GM18498 (cell line): ENCODE data around the gene CDC20.
"Not testable (repeated sequence)": the region's sequence is repeated elsewhere in the genome, so short reads cannot be mapped to it uniquely, and the experiment has no call there.

Source experiments
- ATAC-seq: cut with Tn5 transposase; IDR thresholded peaks from one replicate; pipeline ENCODE4 v1.9.1; 2021; ENCODE audit warnings: mild to moderate bottlenecking, moderate library complexity; ENCODE audit not compliant: unreplicated experiment

The CDC20 gene

GRCh38 chr1:43379476-43379875 is 20.7 kb downstream of the CDC20 start:
- no peak for ATAC-seq

GRCh38 chr1:43381612-43382011 is 22.8 kb downstream of the CDC20 start:
- ATAC-seq = no peak

GRCh38 chr1:43382027-43382779 is 23.4 kb downstream of the CDC20 start:
- no peak for ATAC-seq

- no peak for ATAC-seq
These were observed 24.7 kb downstream of the CDC20 start for GRCh38 chr1:43383449-43383848.

GRCh38 chr1:43386676-43387075 is 27.9 kb downstream of the CDC20 start:
- no peak for ATAC-seq

GRCh38 chr1:43387976-43388599 is 29.3 kb downstream of the CDC20 start:
- no peak for ATAC-seq

- no peak for ATAC-seq
These were observed 29.8 kb downstream of the CDC20 start for GRCh38 chr1:43388613-43389012.

- ATAC-seq = peak; percentile 86
These were observed 30.8 kb downstream of the CDC20 start, which contains the start of the genes MED8 and SZT2 for GRCh38 chr1:43389326-43390313. Gene MED8, minus strand, starts transcription at chr1:43389800. Its CDS starts 36 bp downstream, at chr1:43389764. Gene SZT2, plus strand, starts transcription at chr1:43389899. Its CDS starts 70 bp downstream, at chr1:43389969.

GRCh38 chr1:43392702-43393101 is 33.9 kb downstream of the CDC20 start:
- no peak for ATAC-seq

- ATAC-seq = no peak
These were observed 36.7 kb downstream of the CDC20 start for GRCh38 chr1:43395523-43395922.

- no peak for ATAC-seq
These were observed 37.3 kb downstream of the CDC20 start for GRCh38 chr1:43396059-43396458.

GRCh38 chr1:43398227-43398626 is 39.4 kb downstream of the CDC20 start:
- ATAC-seq = no peak

GRCh38 chr1:43400441-43400840 is 41.7 kb downstream of the CDC20 start:
- not testable (repeated sequence) for ATAC-seq

- no peak for ATAC-seq
These were observed 43.5 kb downstream of the CDC20 start for GRCh38 chr1:43402089-43402865.

- no peak for ATAC-seq
These were observed 45.6 kb downstream of the CDC20 start for GRCh38 chr1:43404353-43404752.

- ATAC-seq = no peak
These were observed 46.6 kb downstream of the CDC20 start for GRCh38 chr1:43405219-43405875.

GRCh38 chr1:43405876-43406234 is 47.1 kb downstream of the CDC20 start:
- ATAC-seq = no peak

GRCh38 chr1:43410571-43410970 is 51.8 kb downstream of the CDC20 start:
- no peak for ATAC-seq
